Right lobe of liver (tissue), 6 donors: ENCODE results near the gene CA12. TPM values are rescaled to one million over a fixed set of nuclear protein-coding genes. Genes with fewer than 3 reads are reported as not detected.

Experiments
- ATAC-seq, 4 donors: fragments of 200-7000 bp; cut with Tn5 transposase; one replicate each; pipeline ENCODE4 v1.9.1; 2020; ENCODE audit warnings: mild to moderate bottlenecking in 4 of 4, moderate library complexity in 4 of 4
- DNase-seq, 3 donors: peaks; one replicate each; pipeline ENCODE4 v3.0.0-alpha.2; 2020
- H3K27ac ChIP-seq, 3 donors: fragments of 200-600 bp; one replicate each; pipeline ENCODE4 v1.8.0; 2022
- H3K27me3 ChIP-seq, 2 donors: fragments of 200-600 bp; one replicate each; pipeline ENCODE4 v1.8.0; 2022
- H3K36me3 ChIP-seq, 4 donors: fragments of 200-600 bp; sonication (generic) in 1 of 4; one replicate each; pipeline versions ENCODE4 v1.5.1 to v1.8.0; 2017 to 2022; ENCODE audit warnings: control low read depth in 1 of 4
- H3K4me1 ChIP-seq, 4 donors: fragments of 200-600 bp; sonication (generic) in 1 of 4; one replicate each; pipeline versions ENCODE4 v1.5.1 to v1.8.0; 2017 to 2022; ENCODE audit warnings: control low read depth in 1 of 4
- H3K4me3 ChIP-seq, 3 donors: fragments of 200-600 bp; one replicate each; pipeline ENCODE4 v1.8.0; 2022
- H3K9me3 ChIP-seq, 4 donors: fragments of 200-600 bp; sonication (generic) in 1 of 4; one replicate each; pipeline versions ENCODE4 v1.5.1 to v1.8.0; 2017 to 2022; ENCODE audit warnings: control low read depth in 1 of 4
- CTCF ChIP-seq, 4 donors: fragments of 200-600 bp in 3 of 4; fragments of 450-650 bp in 1 of 4; IDR thresholded peaks; one replicate each; pipeline versions ENCODE4 v1.5.1 to v1.8.0; 2016 to 2022; ENCODE audit warnings: antibody characterized with exemption in 4 of 4, mild to moderate bottlenecking in 2 of 4
- POLR2A ChIP-seq: fragments of 450-650 bp; IDR thresholded peaks from one replicate; pipeline ENCODE4 v1.6.1; 2017; ENCODE audit warnings: antibody characterized with exemption, mild to moderate bottlenecking
- WGBS: methylation state at CpG from one replicate; pipeline ENCODE4 v1.1.6; 2018; ENCODE audit warnings: low coverage, low lambda C conversion rate; ENCODE audit not compliant: insufficient coverage; ENCODE audit errors: missing lambda C conversion rate; 5-methylcytosine and 5-hydroxymethylcytosine counted together
- intact Hi-C, 2 donors: fragments of 100-400 bp; cut with DNase I; formaldehyde crosslinking; loops; one replicate each; pipeline versions ENCODE4 v1.11.2 to v1.14.1; 2022
- total RNA-seq, 6 experiments: library from RNA; depleted of rRNA in 2 of 6; stranded (reverse); fragments of >200 nt in 2 of 6; fragmentation: NEBNext Ultra II Directional in 3 of 6; extraction: Animal tissue kit (Norgen Biotek cat#: 25700) in 3 of 6; gene quantifications; one replicate each; pipeline versions ENCODE4 v1.1.0 to v1.2.4, GENCODE V29; 2016 to 2023
- donor health status: DM: no; HTN: yes; CAD: no.
- donor health status: DM: no; HTN: no; CAD: no.
- donor health status: DM: no; HTN: no; CAD: no.
- donor health status: DM: no; HTN: yes; CAD: no.
- donor health status: DM: no; HTN: yes; CAD: no.

The CA12 gene
- total RNA-seq, 6 experiments from 2014 or later, result 0.02 to 18.3 (median 1.4) TPM

- 80% methylated on average over 4 of the region's 4 CpGs for WGBS
- Histone ChIP-seq H3K27ac (no peak overlapping the region), H3K27me3 (no peaks in the 10 kb centered on the region), H3K4me1 (no peaks in the 10 kb centered on the region), H3K9me3 (no peaks in the 10 kb centered on the region), H3K36me3 (no peaks in the 10 kb centered on the region), H3K4me3 (no peak overlapping the region)
- TF ChIP-seq CTCF (IDR thresholded peaks at IDR 0.05) (no peak), POLR2A (no peak)
- intact Hi-C loops, result no loop called here
- DNase-seq (no peak), ATAC-seq (no peak)
Observed at GRCh38 chr15:63369781-63370180, 11.9 kb downstream of the CA12 start.

GRCh38 chr15:63369296-63369695, 12.3 kb downstream of the CA12 start:
- WGBS, result 90% methylated on average over 3 of the region's 3 CpGs

GRCh38 chr15:63368503-63368902, 13.1 kb downstream of the CA12 start:
- DNase-seq, result no peak
- intact Hi-C loops, result no loop called here
- TF ChIP-seq CTCF (IDR thresholded peaks at IDR 0.05), result no peak
- TF ChIP-seq POLR2A, result no peak
- H3K36me3 ChIP-seq, result no peaks in the 10 kb centered on the region
- H3K4me1 ChIP-seq, result no peaks in the 10 kb centered on the region
- H3K27ac ChIP-seq, result no peak overlapping the region
- H3K9me3 ChIP-seq, result no peaks in the 10 kb centered on the region
- WGBS, result 83% methylated on average over 1 of the region's 7 CpGs
- no peak overlapping the region for H3K4me3 ChIP-seq
- ATAC-seq, result no peak
- H3K27me3 ChIP-seq, result no peaks in the 10 kb centered on the region

More at GRCh38 chr15:63369296-63369695, 12.3 kb downstream of the CA12 start:
- TF ChIP-seq CTCF (IDR thresholded peaks at IDR 0.05) (no peak), POLR2A (no peak)
- ATAC-seq, result no peak
- H3K36me3 ChIP-seq, result no peaks in the 10 kb centered on the region
- no peaks in the 10 kb centered on the region for H3K27me3 ChIP-seq
- no peak overlapping the region for H3K4me3 ChIP-seq
- intact Hi-C loops, result no loop called here
- H3K4me1 ChIP-seq, result no peaks in the 10 kb centered on the region
- no peaks in the 10 kb centered on the region for H3K9me3 ChIP-seq
- H3K27ac ChIP-seq, result no peak overlapping the region
- DNase-seq, result no peak

- H3K4me3 ChIP-seq, result no peak overlapping the region
- 87% methylated on average over 6 of the region's 6 CpGs for WGBS
- no peaks in the 10 kb centered on the region for H3K27me3 ChIP-seq
- intact Hi-C loops, result no loop called here
- H3K4me1 ChIP-seq, result no peaks in the 10 kb centered on the region
- no peak for DNase-seq
- ATAC-seq, result no peak
- no peaks in the 10 kb centered on the region for H3K36me3 ChIP-seq
- no peaks in the 10 kb centered on the region for H3K9me3 ChIP-seq
- no peak overlapping the region for H3K27ac ChIP-seq
- TF ChIP-seq CTCF (IDR thresholded peaks at IDR 0.05) (no peak), POLR2A (no peak)
Observed at GRCh38 chr15:63367900-63368299, 13.7 kb downstream of the CA12 start.

- Histone ChIP-seq H3K27me3 (no peaks in the 10 kb centered on the region), H3K27ac (no peak overlapping the region), H3K4me3 (no peak overlapping the region), H3K9me3 (no peaks in the 10 kb centered on the region), H3K36me3 (no peaks in the 10 kb centered on the region), H3K4me1 (no peaks in the 10 kb centered on the region)
- intact Hi-C loops, result no loop called here
- 28% methylated on average over 2 of the region's 2 CpGs for WGBS
- DNase-seq (no peak), ATAC-seq (peak in 1 of 4 donors; percentile 62)
- no peak for TF ChIP-seq POLR2A
- no peak for TF ChIP-seq CTCF (IDR thresholded peaks at IDR 0.05)
Observed at GRCh38 chr15:63367390-63367789, 14.3 kb downstream of the CA12 start.
